RWPE2 (cell line): ENCODE measurements around the gene AKAP5.
A peak's percentile ranks its signal among the peaks of the same experiment; 100 is the strongest.

Experiments used
- ATAC-seq: fragments of 200-7000 bp; cut with Tn5 transposase; 3 replicates; pipeline ENCODE4 v1.9.1; 2021; ENCODE audit warnings: low read depth
- DNase-seq: peaks from one replicate; pipeline ENCODE4 v3.0.0-alpha.2; 2020; ENCODE audit warnings: low spot score
- H3K27ac ChIP-seq: fragments of 450-650 bp; 2 replicates; pipeline ENCODE4 v1.5.1; 2017; ENCODE audit warnings: mild to moderate bottlenecking; ENCODE audit not compliant: poor library complexity, severe bottlenecking
- H3K27me3 ChIP-seq: fragments of 250-450 bp; sonication (Bioruptor Pico); 2 replicates; pipeline ENCODE4 v1.5.1; 2021; ENCODE audit warnings: mild to moderate bottlenecking, moderate library complexity; ENCODE audit not compliant: insufficient read depth, poor library complexity, severe bottlenecking
- H3K36me3 ChIP-seq: fragments of 250-450 bp; sonication (Bioruptor Pico); 2 replicates; pipeline ENCODE4 v1.5.1; 2020; ENCODE audit warnings: low read depth, mild to moderate bottlenecking, moderate library complexity
- H3K4me1 ChIP-seq: fragments of 250-450 bp; sonication (Bioruptor Pico); 2 replicates; pipeline ENCODE4 v1.5.1; 2021; ENCODE audit warnings: mild to moderate bottlenecking, moderate library complexity; ENCODE audit not compliant: insufficient read depth, poor library complexity, severe bottlenecking
- H3K4me3 ChIP-seq: fragments of 250-450 bp; sonication (Bioruptor Pico); 2 replicates; pipeline ENCODE4 v1.5.1; 2021; ENCODE audit warnings: mild to moderate bottlenecking, moderate library complexity; ENCODE audit not compliant: severe bottlenecking
- H3K9me3 ChIP-seq: fragments of 250-450 bp; sonication (Bioruptor Pico); 2 replicates; pipeline ENCODE4 v1.5.1; 2021; ENCODE audit warnings: mild to moderate bottlenecking, moderate library complexity; ENCODE audit not compliant: severe bottlenecking
- TF ChIP-seq, protein P1 (sequence below): fragments of 450-650 bp; IDR thresholded peaks from one replicate; pipeline ENCODE4 v1.5.1; 2017; ENCODE audit warnings: mild to moderate bottlenecking, moderate library complexity; ENCODE audit not compliant: poor library complexity, severe bottlenecking

The AKAP5 gene

GRCh38 chr14:64520699-64521098 is 55.4 kb downstream of the AKAP5 start:
- Histone ChIP-seq H3K36me3 (peaks cover 42% of the 10 kb centered on the region), H3K9me3 (no peaks in the 10 kb centered on the region), H3K4me3 (no peak overlapping the region), H3K4me1 (peaks cover 14% of the 10 kb centered on the region), H3K27ac (no peak overlapping the region), H3K27me3 (no peaks in the 10 kb centered on the region)
- TF ChIP-seq, protein P1, sequence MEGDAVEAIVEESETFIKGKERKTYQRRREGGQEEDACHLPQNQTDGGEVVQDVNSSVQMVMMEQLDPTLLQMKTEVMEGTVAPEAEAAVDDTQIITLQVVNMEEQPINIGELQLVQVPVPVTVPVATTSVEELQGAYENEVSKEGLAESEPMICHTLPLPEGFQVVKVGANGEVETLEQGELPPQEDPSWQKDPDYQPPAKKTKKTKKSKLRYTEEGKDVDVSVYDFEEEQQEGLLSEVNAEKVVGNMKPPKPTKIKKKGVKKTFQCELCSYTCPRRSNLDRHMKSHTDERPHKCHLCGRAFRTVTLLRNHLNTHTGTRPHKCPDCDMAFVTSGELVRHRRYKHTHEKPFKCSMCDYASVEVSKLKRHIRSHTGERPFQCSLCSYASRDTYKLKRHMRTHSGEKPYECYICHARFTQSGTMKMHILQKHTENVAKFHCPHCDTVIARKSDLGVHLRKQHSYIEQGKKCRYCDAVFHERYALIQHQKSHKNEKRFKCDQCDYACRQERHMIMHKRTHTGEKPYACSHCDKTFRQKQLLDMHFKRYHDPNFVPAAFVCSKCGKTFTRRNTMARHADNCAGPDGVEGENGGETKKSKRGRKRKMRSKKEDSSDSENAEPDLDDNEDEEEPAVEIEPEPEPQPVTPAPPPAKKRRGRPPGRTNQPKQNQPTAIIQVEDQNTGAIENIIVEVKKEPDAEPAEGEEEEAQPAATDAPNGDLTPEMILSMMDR: no peak
- DNase-seq (no peak), ATAC-seq (0 out of 3 replicates have a peak, but pooled peaks have one; percentile 40)

- no peak for ATAC-seq
- H3K36me3 ChIP-seq: peaks cover 42% of the 10 kb centered on the region
- peaks cover 4% of the 10 kb centered on the region for H3K4me1 ChIP-seq
- TF ChIP-seq, protein P1: no peak
- H3K4me3 ChIP-seq: no peak overlapping the region
- no peak for DNase-seq
- no peaks in the 10 kb centered on the region for H3K9me3 ChIP-seq
- no peak overlapping the region for H3K27ac ChIP-seq
- H3K27me3 ChIP-seq: no peaks in the 10 kb centered on the region
Measured at GRCh38 chr14:64522591-64523355, 57.5 kb downstream of the AKAP5 start.
